Measurements from ENCODE around the gene MYCN.

The MYCN gene

DNA sequence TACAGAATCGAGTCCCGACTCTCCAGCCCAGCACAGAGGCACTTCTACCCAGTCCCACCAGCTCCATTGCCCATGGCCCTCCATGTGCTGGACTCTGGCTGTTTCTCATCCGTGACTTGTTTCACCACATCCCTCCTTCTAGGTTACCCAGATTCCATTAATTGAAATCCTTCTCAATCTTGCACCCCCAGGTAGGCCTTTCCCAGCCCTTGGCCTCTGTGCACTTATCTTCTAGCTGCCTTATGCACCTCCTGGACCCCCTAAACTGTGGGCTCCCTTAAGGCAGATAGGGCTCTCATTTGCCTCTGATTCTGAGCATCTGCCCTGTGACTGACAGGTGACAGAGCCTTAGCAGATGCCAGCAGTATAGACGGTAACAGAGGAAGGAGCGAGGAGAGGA, 9.2 kb downstream of the MYCN start:
- no peak for TF ChIP-seq ZBTB7A (IDR thresholded peaks at IDR 0.05; ENCODE audit: low read depth)
- no peak for TF ChIP-seq CREB1 (IDR thresholded peaks at IDR 0.05; ENCODE audit: low read depth)
- TF ChIP-seq TAF1 (IDR thresholded peaks at IDR 0.05; ENCODE audit: low read depth): no peak
- no peak for TF ChIP-seq FOXM1 (IDR thresholded peaks at IDR 0.05; ENCODE audit: borderline replicate concordance, low read depth)
- no peak for TF ChIP-seq USF1 (IDR thresholded peaks at IDR 0.05)
- no peak for TF ChIP-seq CEBPB (IDR thresholded peaks at IDR 0.05)
- no peak for TF ChIP-seq EGR1 (IDR thresholded peaks at IDR 0.05)
- no peak for TF ChIP-seq YY1 (IDR thresholded peaks at IDR 0.05; ENCODE audit: low read depth)
- no peak for TF ChIP-seq EP300 (IDR thresholded peaks at IDR 0.05; ENCODE audit: borderline replicate concordance)
- TF ChIP-seq NFIC (IDR thresholded peaks at IDR 0.05): no peak
- TF ChIP-seq, protein P1, sequence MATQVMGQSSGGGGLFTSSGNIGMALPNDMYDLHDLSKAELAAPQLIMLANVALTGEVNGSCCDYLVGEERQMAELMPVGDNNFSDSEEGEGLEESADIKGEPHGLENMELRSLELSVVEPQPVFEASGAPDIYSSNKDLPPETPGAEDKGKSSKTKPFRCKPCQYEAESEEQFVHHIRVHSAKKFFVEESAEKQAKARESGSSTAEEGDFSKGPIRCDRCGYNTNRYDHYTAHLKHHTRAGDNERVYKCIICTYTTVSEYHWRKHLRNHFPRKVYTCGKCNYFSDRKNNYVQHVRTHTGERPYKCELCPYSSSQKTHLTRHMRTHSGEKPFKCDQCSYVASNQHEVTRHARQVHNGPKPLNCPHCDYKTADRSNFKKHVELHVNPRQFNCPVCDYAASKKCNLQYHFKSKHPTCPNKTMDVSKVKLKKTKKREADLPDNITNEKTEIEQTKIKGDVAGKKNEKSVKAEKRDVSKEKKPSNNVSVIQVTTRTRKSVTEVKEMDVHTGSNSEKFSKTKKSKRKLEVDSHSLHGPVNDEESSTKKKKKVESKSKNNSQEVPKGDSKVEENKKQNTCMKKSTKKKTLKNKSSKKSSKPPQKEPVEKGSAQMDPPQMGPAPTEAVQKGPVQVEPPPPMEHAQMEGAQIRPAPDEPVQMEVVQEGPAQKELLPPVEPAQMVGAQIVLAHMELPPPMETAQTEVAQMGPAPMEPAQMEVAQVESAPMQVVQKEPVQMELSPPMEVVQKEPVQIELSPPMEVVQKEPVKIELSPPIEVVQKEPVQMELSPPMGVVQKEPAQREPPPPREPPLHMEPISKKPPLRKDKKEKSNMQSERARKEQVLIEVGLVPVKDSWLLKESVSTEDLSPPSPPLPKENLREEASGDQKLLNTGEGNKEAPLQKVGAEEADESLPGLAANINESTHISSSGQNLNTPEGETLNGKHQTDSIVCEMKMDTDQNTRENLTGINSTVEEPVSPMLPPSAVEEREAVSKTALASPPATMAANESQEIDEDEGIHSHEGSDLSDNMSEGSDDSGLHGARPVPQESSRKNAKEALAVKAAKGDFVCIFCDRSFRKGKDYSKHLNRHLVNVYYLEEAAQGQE (IDR thresholded peaks at IDR 0.05; ENCODE audit: low read depth): no peak
- TF ChIP-seq RAD21 (IDR thresholded peaks at IDR 0.05; ENCODE audit: low read depth): no peak
- TF ChIP-seq TEAD4 (IDR thresholded peaks at IDR 0.05): no peak
- TF ChIP-seq TCF12 (IDR thresholded peaks at IDR 0.05; ENCODE audit: low read depth): no peak
- TF ChIP-seq MAX (IDR thresholded peaks at IDR 0.05): no peak

DNA sequence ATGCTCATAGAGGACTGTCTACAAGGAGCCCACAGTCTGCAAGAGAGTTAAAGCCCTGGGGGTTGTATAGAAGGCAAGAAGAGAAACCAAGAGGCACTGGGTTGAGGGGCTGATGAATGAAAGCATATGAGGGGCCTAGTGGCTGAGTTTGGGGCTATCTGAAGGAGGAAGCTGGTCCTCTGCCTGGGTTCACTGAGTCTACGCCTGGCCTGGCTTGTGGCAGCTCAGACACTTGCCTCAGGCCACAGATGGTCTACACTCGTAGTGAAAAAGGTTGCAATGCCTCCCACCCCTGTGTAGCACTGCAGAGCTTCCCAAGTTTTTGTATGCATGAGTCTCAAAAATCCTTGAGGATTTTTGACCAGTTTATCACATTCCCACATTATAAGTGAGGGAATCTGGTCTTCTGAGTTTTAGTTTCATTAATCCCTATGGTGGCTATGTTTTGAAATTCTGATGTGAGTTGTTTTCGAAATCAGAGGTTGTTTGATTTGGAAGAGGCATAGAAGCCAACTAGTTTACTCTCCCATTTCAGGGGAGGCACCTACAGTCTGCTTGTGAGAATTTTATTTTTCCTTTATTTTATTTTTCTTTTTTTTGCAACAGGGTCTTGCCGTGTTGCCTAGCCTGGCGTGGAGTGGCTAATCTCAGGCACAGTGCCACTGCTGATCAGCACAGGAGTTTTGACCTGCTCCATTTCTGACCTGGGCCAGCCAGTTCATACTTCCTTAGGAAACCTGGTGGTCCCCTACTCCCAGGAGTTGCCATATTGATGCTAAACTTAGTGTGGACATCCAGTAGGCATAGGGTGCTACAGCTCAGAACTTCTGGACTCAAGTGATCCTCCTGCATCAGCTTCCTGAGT, 10.0 kb downstream of the MYCN start:
- TF ChIP-seq USF1 (IDR thresholded peaks at IDR 0.05) (no peak), ZBTB7A (IDR thresholded peaks at IDR 0.05; ENCODE audit: low read depth) (no peak), TCF12 (IDR thresholded peaks at IDR 0.05; ENCODE audit: low read depth) (no peak), EP300 (IDR thresholded peaks at IDR 0.05; ENCODE audit: borderline replicate concordance) (no peak), YY1 (IDR thresholded peaks at IDR 0.05; ENCODE audit: low read depth) (no peak)
- TF ChIP-seq, protein P1 (IDR thresholded peaks at IDR 0.05; ENCODE audit: low read depth): no peak

- TF ChIP-seq YY1 (IDR thresholded peaks at IDR 0.05; ENCODE audit: low read depth) (no peak), FOXM1 (IDR thresholded peaks at IDR 0.05; ENCODE audit: borderline replicate concordance, low read depth) (no peak), TEAD4 (IDR thresholded peaks at IDR 0.05) (no peak), CEBPB (IDR thresholded peaks at IDR 0.05) (no peak), EP300 (IDR thresholded peaks at IDR 0.05; ENCODE audit: borderline replicate concordance) (no peak), RAD21 (IDR thresholded peaks at IDR 0.05; ENCODE audit: low read depth) (no peak), MAX (IDR thresholded peaks at IDR 0.05) (no peak), EGR1 (IDR thresholded peaks at IDR 0.05) (no peak), TCF12 (IDR thresholded peaks at IDR 0.05; ENCODE audit: low read depth) (no peak), ZBTB7A (IDR thresholded peaks at IDR 0.05; ENCODE audit: low read depth) (no peak), CREB1 (IDR thresholded peaks at IDR 0.05; ENCODE audit: low read depth) (no peak), USF1 (IDR thresholded peaks at IDR 0.05) (no peak), TAF1 (IDR thresholded peaks at IDR 0.05; ENCODE audit: low read depth) (no peak), NFIC (IDR thresholded peaks at IDR 0.05) (no peak)
- TF ChIP-seq, protein P1 (IDR thresholded peaks at IDR 0.05; ENCODE audit: low read depth): no peak
These were observed 12.2 kb downstream of the MYCN start for GRCh38 chr2:15952451-15953146.

All from Ishikawa (cell line).